ENCODE results near the gene HAO2. TPM values are rescaled to one million over a fixed set of nuclear protein-coding genes. Genes with fewer than 3 reads are reported as not detected.

The HAO2 gene
- polyA plus RNA-seq, 1 experiment, result not detected

- no peaks in the 10 kb centered on the region for H3K9me3 ChIP-seq (ENCODE audit: control insufficient read depth, insufficient read depth, low read length)
- no peak for DNase-seq (ENCODE audit: low read depth, low spot score)
- H3K27me3 ChIP-seq (ENCODE audit: control insufficient read depth, insufficient read depth, low read length), result no peaks in the 10 kb centered on the region
- CTCF ChIA-PET, result no interaction called here
- no peak overlapping the region for H3K4me3 ChIP-seq (ENCODE audit: low read depth, low read length)
- TF ChIP-seq, protein P1, sequence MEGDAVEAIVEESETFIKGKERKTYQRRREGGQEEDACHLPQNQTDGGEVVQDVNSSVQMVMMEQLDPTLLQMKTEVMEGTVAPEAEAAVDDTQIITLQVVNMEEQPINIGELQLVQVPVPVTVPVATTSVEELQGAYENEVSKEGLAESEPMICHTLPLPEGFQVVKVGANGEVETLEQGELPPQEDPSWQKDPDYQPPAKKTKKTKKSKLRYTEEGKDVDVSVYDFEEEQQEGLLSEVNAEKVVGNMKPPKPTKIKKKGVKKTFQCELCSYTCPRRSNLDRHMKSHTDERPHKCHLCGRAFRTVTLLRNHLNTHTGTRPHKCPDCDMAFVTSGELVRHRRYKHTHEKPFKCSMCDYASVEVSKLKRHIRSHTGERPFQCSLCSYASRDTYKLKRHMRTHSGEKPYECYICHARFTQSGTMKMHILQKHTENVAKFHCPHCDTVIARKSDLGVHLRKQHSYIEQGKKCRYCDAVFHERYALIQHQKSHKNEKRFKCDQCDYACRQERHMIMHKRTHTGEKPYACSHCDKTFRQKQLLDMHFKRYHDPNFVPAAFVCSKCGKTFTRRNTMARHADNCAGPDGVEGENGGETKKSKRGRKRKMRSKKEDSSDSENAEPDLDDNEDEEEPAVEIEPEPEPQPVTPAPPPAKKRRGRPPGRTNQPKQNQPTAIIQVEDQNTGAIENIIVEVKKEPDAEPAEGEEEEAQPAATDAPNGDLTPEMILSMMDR (IDR thresholded peaks at IDR 0.05; ENCODE audit: low read depth, low read length), result no peak
- POLR2A ChIA-PET, result no interaction called here
- no peak overlapping the region for H3K27ac ChIP-seq (ENCODE audit: low read depth, low read length)
Observed at GRCh38 chr1:119438761-119439160, 70.2 kb downstream of the HAO2 start.

GRCh38 chr1:119440721-119441307 is 72.2 kb downstream of the HAO2 start:
- Histone ChIP-seq H3K9me3 (ENCODE audit: control insufficient read depth, insufficient read depth, low read length) (no peaks in the 10 kb centered on the region), H3K4me3 (ENCODE audit: low read depth, low read length) (no peak overlapping the region), H3K27ac (ENCODE audit: low read depth, low read length) (no peak overlapping the region), H3K27me3 (ENCODE audit: control insufficient read depth, insufficient read depth, low read length) (no peaks in the 10 kb centered on the region)
- CTCF ChIA-PET, result no interaction called here
- POLR2A ChIA-PET, result no interaction called here
- DNase-seq (ENCODE audit: low read depth, low spot score), result no peak
- TF ChIP-seq, protein P1 (IDR thresholded peaks at IDR 0.05; ENCODE audit: low read depth, low read length), result no peak

DNA sequence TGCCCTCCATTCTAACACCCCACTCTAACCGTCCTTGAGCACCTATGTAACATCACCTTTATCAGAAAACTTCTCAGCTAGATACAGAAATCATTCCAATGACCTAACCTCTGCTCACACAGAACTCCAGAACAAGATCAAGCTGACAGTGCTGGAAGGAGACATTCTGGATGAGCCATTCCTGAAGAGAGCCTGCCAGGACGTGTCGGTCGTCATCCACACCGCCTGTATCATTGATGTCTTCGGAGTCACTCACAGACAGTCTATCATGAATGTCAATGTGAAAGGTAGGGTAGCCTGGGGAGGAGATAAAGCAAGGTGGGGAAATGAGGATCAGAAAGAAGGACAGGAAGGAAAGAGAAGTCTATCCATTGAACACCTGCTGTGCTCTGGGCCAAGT is 74.2 kb downstream of the HAO2 start:
- ChIA-PET POLR2A (no interaction called here), CTCF (no interaction called here)
- H3K4me3 ChIP-seq (ENCODE audit: low read depth, low read length), result no peak overlapping the region
- no peak for DNase-seq (ENCODE audit: low read depth, low spot score)
- TF ChIP-seq, protein P1 (IDR thresholded peaks at IDR 0.05; ENCODE audit: low read depth, low read length), result no peak
- no peaks in the 10 kb centered on the region for H3K9me3 ChIP-seq (ENCODE audit: control insufficient read depth, insufficient read depth, low read length)
- H3K27ac ChIP-seq (ENCODE audit: low read depth, low read length), result no peak overlapping the region
- no peaks in the 10 kb centered on the region for H3K27me3 ChIP-seq (ENCODE audit: control insufficient read depth, insufficient read depth, low read length)

Small RNAs within 50 kb of the gene (small RNA-seq; reads per million reads assigned to genes)
- not detected for gene RNU1-75P (ENCODE audit: insufficient read length, low read depth)

Other genes starting within 250 kb of the HAO2 start
- gene WARS2, start 228.1 kb upstream of the HAO2 start, polyA plus RNA-seq (2011; rRNA removed), result 12.4 and 12.6 TPM in 2 replicates
- gene HSD3B2, start 46.4 kb downstream of the HAO2 start, polyA plus RNA-seq (2011; rRNA removed), result not detected in 2 replicates
- gene HSD3B1, start 138.4 kb downstream of the HAO2 start, polyA plus RNA-seq (2011; rRNA removed), result not detected in 2 replicates

All from AG04450 (cell line).